Fibroblast of the aortic adventitia (primary cell): ENCODE measurements around the gene CROCC2. TPM values are rescaled to one million over a fixed set of nuclear protein-coding genes. Genes with fewer than 3 reads are reported as not detected.
A peak's percentile ranks its signal among the peaks of the same experiment; 100 is the strongest.

Experiments
- DNase-seq: peaks from one replicate; pipeline ENCODE4 v3.0.0-alpha.2; 2010; ENCODE audit warnings: low read depth
- H3K4me3 ChIP-seq: 2 replicates; pipeline ENCODE4 v1.5.1; 2011; ENCODE audit warnings: low read depth, mild to moderate bottlenecking, control low read depth, low read length, moderate library complexity
- total RNA-seq: library from RNA; depleted of rRNA; stranded (reverse); fragments of >200 nt; gene quantifications from 2 replicates; pipeline ENCODE4 v1.2.3, GENCODE V29; 2012; ENCODE audit warnings: low replicate concordance
- TF ChIP-seq, protein P1 (sequence below): IDR thresholded peaks from 2 replicates; pipeline ENCODE4 v1.5.1; 2011; ENCODE audit warnings: mild to moderate bottlenecking, low read length, control low read depth, inconsistent platforms; ENCODE audit not compliant: insufficient read depth

The CROCC2 gene
- total RNA-seq, 1 donor, result under 0.01 TPM

DNA sequence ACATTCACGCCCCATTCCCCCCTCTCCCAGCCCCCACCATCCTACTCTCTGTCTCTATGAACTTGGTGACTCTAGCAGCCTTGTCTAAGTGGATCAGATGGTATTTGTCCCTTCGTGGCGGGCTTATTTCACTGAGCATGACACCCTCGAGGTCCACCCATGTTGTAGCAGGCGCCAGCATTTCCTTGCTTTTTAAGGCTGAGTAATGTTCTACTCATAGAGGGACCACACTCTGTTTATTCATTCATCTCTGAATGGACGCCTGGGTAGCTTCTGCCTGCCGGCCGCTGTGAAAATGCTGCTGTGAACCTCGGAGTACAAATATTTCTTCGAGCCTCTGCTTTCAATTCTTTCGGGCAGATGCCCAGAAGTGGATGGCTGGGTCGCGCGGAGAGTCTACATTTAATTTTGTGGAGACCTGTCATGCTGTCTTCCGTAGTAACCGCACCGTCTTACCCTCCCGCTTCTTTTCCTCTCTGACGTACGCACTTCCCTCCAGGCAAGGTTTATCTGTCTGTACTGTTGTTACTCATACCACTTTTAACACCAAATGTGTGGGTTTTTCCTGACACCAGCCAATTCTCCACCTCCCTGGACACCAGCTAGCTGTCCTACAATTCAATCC is 5.6 kb downstream of the CROCC2 start:
- TF ChIP-seq, protein P1, sequence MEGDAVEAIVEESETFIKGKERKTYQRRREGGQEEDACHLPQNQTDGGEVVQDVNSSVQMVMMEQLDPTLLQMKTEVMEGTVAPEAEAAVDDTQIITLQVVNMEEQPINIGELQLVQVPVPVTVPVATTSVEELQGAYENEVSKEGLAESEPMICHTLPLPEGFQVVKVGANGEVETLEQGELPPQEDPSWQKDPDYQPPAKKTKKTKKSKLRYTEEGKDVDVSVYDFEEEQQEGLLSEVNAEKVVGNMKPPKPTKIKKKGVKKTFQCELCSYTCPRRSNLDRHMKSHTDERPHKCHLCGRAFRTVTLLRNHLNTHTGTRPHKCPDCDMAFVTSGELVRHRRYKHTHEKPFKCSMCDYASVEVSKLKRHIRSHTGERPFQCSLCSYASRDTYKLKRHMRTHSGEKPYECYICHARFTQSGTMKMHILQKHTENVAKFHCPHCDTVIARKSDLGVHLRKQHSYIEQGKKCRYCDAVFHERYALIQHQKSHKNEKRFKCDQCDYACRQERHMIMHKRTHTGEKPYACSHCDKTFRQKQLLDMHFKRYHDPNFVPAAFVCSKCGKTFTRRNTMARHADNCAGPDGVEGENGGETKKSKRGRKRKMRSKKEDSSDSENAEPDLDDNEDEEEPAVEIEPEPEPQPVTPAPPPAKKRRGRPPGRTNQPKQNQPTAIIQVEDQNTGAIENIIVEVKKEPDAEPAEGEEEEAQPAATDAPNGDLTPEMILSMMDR, result no peak
- peak; percentile 67 for DNase-seq
- no peak overlapping the region for H3K4me3 ChIP-seq

DNA sequence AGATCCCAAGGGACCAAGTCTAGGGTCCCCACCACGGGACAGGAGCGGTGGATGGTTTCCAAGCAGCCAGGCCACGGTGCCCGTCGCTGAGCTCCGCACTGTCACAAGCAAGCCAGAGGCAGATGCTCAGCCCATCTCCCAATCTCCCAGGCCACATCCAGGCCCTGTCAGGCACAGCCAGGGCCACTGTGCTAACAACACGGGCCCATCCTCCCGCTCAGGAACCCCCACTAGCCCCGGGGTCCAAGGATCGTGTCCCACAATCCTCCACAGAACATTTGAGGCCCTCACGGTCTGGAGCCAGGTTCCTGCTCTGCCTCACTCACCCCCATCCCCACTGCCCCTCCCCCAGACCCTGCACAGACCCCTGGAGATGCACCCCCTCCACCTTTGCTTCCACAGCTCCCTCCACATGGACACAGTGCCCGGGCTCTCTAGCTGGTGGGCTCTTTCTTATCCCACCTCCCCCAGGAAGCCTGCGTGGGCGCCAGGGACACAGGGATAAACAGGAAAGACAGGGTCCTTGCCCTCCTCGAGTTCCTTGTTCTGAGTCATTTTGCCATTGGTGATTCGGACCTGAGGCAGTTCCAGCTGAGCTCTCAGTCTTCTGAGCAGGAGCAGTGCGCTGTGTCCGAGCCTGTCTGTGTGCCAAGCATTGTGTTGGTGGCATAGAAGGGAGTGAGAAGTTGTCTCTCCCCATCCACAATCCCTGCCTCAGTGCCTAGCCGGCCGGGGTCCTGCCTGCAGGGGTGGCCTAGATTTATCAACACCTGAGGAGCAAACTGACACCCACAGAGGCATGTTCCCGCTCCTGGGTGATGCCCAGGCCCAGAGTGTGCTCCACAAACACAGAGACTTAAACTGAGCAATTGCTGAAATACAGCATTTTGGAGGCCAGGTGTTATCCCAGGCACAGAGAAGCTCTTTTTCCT is 7.0 kb downstream of the CROCC2 start:
- peak; percentile 35 for DNase-seq
- H3K4me3 ChIP-seq, result no peak overlapping the region
- TF ChIP-seq, protein P1, result no peak

- no peak overlapping the region for H3K4me3 ChIP-seq
- DNase-seq, result peak; percentile 79
These were observed 7.9 kb downstream of the CROCC2 start for GRCh38 chr2:240913810-240914644.

DNA sequence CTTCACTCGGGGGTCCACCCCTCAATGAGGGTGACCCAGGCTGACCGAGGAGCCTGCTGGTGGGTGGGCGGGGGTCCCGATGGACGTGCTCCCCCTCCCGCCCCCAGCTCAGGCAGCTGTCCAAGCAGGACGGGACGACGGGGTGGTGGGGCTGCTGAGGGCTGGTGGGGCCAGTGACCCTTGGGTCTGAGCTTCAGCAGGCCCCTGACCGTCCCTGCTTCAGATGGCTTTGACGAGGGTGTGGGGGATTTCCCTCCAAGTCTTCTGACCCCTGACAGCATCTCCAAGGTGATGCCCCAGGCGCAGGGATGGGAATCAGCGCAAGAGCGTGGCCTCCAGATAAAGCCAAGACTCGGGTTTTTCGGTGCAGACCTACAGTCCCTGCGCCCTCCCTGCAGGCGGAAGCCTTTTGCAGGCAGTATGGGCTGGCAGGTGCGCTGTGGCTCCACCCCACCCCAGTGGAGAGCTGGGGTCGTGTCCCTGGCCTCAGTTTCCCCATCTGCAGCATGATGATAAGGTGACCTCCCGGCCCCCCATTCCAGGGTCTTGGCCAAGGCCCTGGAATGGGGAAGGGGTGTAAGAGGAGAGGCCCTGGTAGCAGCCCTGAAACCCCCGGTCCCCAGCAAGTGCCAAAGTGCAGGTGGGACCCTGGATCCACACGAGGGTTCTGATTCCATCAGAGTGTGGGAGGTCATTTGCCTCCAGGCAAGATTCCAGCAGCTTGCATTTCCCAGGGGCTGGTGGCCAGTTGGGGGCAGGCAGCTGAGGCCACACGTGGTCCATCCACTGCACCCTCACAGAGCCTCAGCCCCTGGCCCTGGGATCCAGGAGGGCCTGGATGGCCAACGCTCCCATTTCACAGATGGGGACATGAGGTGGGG is 8.7 kb downstream of the CROCC2 start:
- TF ChIP-seq, protein P1, result no peak
- H3K4me3 ChIP-seq, result no peak overlapping the region
- no peak for DNase-seq

More at GRCh38 chr2:240913810-240914644, 7.9 kb downstream of the CROCC2 start:
- TF ChIP-seq, protein P1, result peak; percentile 96

DNA sequence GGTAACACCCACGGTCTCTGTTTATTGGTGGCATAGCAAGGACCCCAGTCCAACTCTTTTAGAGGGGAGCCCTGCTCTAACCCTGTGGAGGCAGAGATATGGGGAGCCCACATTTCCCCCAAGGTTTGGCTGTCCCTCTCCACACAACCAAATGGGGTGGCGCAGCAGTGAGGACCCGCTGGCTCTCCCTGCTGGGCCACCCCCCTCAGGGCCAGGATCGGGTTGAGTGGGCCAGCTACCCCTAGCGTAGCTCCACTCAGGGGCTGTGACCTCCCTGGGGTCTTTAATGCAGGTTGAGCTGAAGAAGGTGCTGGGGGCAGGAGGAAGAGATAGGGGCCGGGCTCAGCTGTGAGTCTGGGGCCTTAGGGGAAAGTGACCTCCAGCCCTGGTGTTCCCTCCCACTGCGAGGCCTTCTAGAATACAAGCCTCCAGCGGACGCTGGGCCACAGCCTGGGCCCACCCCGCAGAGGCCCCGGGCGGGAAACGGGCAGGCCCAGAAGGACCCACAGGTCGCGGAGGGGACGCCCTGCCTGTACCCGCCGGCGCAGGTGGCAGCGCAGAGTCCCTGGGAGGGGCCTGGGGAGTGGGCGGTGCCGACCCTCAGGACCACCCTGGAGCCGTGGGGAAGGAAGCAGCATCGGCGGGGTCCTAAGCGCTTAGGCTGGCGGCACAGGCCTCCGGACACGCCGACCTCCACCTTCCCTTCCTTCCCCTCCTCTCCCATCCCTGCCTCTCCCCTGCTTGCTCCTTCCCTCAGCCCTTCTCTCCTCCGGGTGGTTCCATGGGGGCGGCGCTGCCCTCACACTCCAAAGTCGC is 9.6 kb downstream of the CROCC2 start:
- H3K4me3 ChIP-seq, result peak overlapping the region; percentile 9
- DNase-seq, result no peak
- TF ChIP-seq, protein P1, result no peak
